Rectal smooth muscle tissue (tissue), 1 donor: ENCODE results near the gene HRH1.
"Not testable (repeated sequence)": the region's sequence is repeated elsewhere in the genome, so short reads cannot be mapped to it uniquely, and the experiment has no call there.

Experiments used
- H3K27ac ChIP-seq: one replicate; pipeline ENCODE4 v1.7.0; 2013; ENCODE audit warnings: low read depth, low read length, inconsistent platforms
- H3K27me3 ChIP-seq: one replicate; pipeline ENCODE4 v1.7.0; 2013; ENCODE audit warnings: low read length; ENCODE audit not compliant: control insufficient read depth, insufficient read depth
- H3K36me3 ChIP-seq: one replicate; pipeline ENCODE4 v1.7.0; 2013; ENCODE audit warnings: low read length; ENCODE audit not compliant: control insufficient read depth, insufficient read depth
- H3K4me1 ChIP-seq: one replicate; pipeline ENCODE4 v1.7.0; 2013; ENCODE audit warnings: low read length; ENCODE audit not compliant: control insufficient read depth, insufficient read depth
- H3K4me3 ChIP-seq: one replicate; pipeline ENCODE4 v1.7.0; 2013; ENCODE audit warnings: low read length
- H3K9ac ChIP-seq: one replicate; pipeline ENCODE4 v1.7.0; 2013; ENCODE audit warnings: low read length

The HRH1 gene

DNA sequence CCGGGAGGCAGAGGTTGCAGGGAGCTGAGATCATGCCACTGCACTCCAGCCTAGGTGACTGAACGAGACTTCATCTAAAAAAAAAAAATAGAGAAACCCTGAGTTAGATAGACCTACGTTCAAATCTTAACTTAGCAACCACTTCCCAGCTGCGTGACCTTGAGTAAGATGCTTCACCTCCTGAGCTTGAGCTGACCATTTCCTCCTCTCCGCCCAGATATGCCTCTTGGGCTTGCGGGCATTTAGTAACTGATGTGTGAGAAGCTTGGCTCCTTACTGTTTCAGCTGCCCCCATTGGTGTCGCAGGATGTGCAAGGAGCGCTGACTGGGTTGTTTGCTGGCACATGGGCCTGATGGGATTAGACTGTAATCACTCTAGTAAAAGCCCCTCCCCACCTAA lies 91.0 kb downstream of the HRH1 start:
- no peak overlapping the region for H3K27ac ChIP-seq
- no peak overlapping the region for H3K9ac ChIP-seq
- H3K4me3 ChIP-seq: no peak overlapping the region
- no peaks in the 10 kb centered on the region for H3K4me1 ChIP-seq
- H3K36me3 ChIP-seq: no peaks in the 10 kb centered on the region
- no peaks in the 10 kb centered on the region for H3K27me3 ChIP-seq

GRCh38 chr3:11245827-11246662 lies 91.8 kb downstream of the HRH1 start:
- H3K27ac ChIP-seq: no peak overlapping the region
- no peaks in the 10 kb centered on the region for H3K27me3 ChIP-seq
- H3K9ac ChIP-seq: no peak overlapping the region
- H3K4me3 ChIP-seq: no peak overlapping the region
- no peaks in the 10 kb centered on the region for H3K36me3 ChIP-seq
- no peaks in the 10 kb centered on the region for H3K4me1 ChIP-seq

DNA sequence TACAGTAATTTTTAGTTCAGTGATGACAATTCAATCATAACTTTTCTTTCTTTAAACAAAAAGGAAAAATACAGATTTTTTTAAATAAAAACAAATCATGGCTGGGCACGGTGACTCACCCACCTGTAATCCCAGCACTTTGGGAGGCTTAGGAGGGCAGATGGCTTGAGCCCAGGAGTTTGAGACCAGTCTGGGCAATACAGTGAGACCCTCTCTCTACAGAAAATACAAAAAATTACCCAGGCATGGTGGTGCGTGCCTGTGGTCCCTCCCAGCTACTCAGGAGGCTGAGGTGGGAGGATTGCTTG lies 92.3 kb downstream of the HRH1 start:
- Histone ChIP-seq H3K4me1 (no peaks in the 10 kb centered on the region), H3K9ac (no peak overlapping the region), H3K27ac (no peak overlapping the region), H3K4me3 (no peak overlapping the region), H3K27me3 (no peaks in the 10 kb centered on the region), H3K36me3 (no peaks in the 10 kb centered on the region)

DNA sequence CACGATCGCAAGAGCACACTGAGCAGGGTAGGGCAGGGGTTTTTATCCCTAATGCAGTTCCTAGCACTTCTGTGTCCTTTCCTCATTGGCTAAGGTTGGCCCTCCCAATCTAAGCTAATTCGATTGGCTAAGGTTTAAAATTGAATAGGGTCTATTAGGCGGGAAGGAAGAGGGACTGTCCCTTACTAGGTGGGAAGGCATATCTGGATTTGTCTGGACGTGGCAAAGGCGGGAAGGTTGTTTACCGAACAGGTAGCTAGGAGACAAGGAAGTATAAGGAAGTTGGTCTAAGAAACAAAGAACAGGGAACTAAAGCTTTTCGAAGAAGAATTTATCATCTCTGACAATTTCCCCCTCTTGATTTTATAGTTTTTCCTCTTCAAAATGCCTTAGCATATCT lies 93.1 kb downstream of the HRH1 start:
- H3K4me1 ChIP-seq: no peaks in the 10 kb centered on the region
- no peak overlapping the region for H3K4me3 ChIP-seq
- no peak overlapping the region for H3K27ac ChIP-seq
- no peak overlapping the region for H3K9ac ChIP-seq
- H3K27me3 ChIP-seq: no peaks in the 10 kb centered on the region
- H3K36me3 ChIP-seq: no peaks in the 10 kb centered on the region

- H3K36me3 ChIP-seq: no peaks in the 10 kb centered on the region
- H3K9ac ChIP-seq: no peak overlapping the region
- no peaks in the 10 kb centered on the region for H3K4me1 ChIP-seq
- H3K27me3 ChIP-seq: no peaks in the 10 kb centered on the region
- no peak overlapping the region for H3K4me3 ChIP-seq
- no peak overlapping the region for H3K27ac ChIP-seq
Measured at GRCh38 chr3:11248596-11248995, 94.3 kb downstream of the HRH1 start.

GRCh38 chr3:11250902-11251806 lies 96.9 kb downstream of the HRH1 start:
- Histone ChIP-seq H3K4me3 (no peak overlapping the region), H3K9ac (no peak overlapping the region), H3K36me3 (no peaks in the 10 kb centered on the region), H3K4me1 (no peaks in the 10 kb centered on the region), H3K27ac (no peak overlapping the region), H3K27me3 (no peaks in the 10 kb centered on the region)

DNA sequence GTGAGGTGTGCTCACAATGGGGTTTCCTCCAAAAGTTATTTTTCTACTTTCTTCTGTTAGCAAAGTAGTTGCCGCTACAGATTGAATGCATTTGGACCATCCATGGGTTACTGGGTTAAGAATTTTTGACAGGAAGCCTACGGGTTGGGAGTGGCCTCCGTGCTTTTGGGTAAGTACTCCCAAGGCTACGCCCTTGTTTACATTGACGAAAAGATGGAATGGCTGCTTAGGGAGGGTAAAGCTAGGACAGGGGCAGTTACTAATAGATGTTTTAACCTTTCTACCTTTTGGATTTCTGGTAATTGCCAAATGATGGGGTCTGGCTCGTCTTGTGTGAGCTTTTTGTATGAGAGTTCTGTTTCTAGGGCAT lies 97.5 kb downstream of the HRH1 start:
- H3K36me3 ChIP-seq: no peaks in the 10 kb centered on the region
- H3K27me3 ChIP-seq: no peaks in the 10 kb centered on the region
- H3K4me1 ChIP-seq: no peaks in the 10 kb centered on the region
- H3K9ac ChIP-seq: no peak overlapping the region
- H3K27ac ChIP-seq: no peak overlapping the region
- H3K4me3 ChIP-seq: no peak overlapping the region

GRCh38 chr3:11254876-11255275 lies 100.6 kb downstream of the HRH1 start:
- no peak overlapping the region for H3K4me3 ChIP-seq
- H3K27ac ChIP-seq: no peak overlapping the region
- H3K9ac ChIP-seq: no peak overlapping the region
- no peaks in the 10 kb centered on the region for H3K4me1 ChIP-seq
- peaks cover 11% of the 10 kb centered on the region for H3K36me3 ChIP-seq
- H3K27me3 ChIP-seq: no peaks in the 10 kb centered on the region

DNA sequence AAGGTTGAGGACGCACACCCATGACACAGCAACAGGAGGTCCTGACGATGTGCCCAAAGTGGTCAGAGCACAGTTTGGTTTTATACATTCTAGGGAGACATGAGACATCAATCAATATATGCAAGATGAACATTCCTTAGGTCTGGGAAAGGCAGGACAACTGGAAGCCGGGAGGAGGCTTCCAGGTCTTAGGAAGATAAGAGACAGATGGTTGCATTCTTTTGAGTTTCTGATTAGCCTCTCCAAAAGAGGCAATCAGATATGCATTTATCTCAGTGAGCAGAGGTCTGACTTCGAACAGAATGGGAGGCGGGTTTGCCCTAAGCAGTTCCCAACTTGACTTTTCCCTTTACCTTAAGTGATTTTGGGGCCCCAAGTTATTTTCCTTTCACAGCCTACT lies 101.2 kb downstream of the HRH1 start:
- not testable (repeated sequence) for H3K4me1 ChIP-seq, H3K27ac ChIP-seq, H3K9ac ChIP-seq, H3K27me3 ChIP-seq, H3K4me3 ChIP-seq
- H3K36me3 ChIP-seq: peaks cover 12% of the 10 kb centered on the region

GRCh38 chr3:11258958-11259357 lies 104.7 kb downstream of the HRH1 start:
- Histone ChIP-seq H3K4me1 (no peaks in the 10 kb centered on the region), H3K4me3 (no peak overlapping the region), H3K36me3 (peaks cover 14% of the 10 kb centered on the region), H3K27ac (no peak overlapping the region), H3K9ac (no peak overlapping the region), H3K27me3 (no peaks in the 10 kb centered on the region)

DNA sequence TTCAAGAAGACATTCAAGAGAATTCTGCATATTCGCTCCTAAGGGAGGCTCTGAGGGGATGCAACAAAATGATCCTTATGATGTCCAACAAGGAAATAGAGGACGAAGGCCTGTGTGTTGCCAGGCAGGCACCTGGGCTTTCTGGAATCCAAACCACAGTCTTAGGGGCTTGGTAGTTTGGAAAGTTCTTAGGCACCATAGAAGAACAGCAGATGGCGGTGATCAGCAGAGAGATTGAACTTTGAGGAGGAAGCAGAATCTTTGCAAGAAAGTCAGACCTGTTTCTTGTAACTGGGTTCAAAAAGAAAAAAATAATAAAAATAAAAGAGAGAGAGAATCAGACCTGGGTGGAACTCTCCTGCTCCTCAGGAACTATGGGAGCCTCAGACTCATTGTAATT lies 106.2 kb downstream of the HRH1 start:
- H3K27ac ChIP-seq: no peak overlapping the region
- no peak overlapping the region for H3K9ac ChIP-seq
- no peaks in the 10 kb centered on the region for H3K27me3 ChIP-seq
- H3K36me3 ChIP-seq: peaks cover 14% of the 10 kb centered on the region
- H3K4me1 ChIP-seq: no peaks in the 10 kb centered on the region
- no peak overlapping the region for H3K4me3 ChIP-seq

GRCh38 chr3:11269007-11269406 lies 114.7 kb downstream of the HRH1 start:
- no peaks in the 10 kb centered on the region for H3K27me3 ChIP-seq
- H3K27ac ChIP-seq: no peak overlapping the region
- no peaks in the 10 kb centered on the region for H3K36me3 ChIP-seq
- H3K9ac ChIP-seq: no peak overlapping the region
- peaks cover 3% of the 10 kb centered on the region for H3K4me1 ChIP-seq
- no peak overlapping the region for H3K4me3 ChIP-seq
